Stimulated activated CD4-positive, alpha-beta T cell treated with anti-CD3 and anti-CD28 coated beads, Interleukin-4, amount 100 ng/mL, for 4 hours (primary cell): ENCODE results near the gene ST3GAL4.

Source experiments
- DNase-seq, 2 experiments: peaks; one replicate each; pipeline ENCODE4 v3.0.0-alpha.2; 2020

ST3GAL4 gene

DNA sequence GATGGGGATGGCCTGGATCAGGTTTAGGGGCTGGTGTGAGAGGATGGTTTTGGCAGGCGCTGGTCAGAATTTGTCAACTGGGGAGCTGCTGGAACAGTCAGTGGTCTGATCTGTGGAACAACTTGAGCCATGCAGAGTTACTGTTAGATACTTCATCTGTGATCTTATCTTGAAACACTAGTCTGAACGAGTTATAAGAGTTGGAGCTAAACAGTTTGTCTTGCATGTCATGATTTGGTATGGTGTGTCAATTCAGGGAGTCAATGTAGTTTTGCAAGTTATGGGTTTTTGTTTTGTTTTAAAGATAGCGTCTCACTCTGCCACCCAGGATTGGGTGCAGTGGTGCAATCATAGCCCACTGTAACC is 54.1 kb downstream of the ST3GAL4 start:
- DNase-seq: no peak

DNA sequence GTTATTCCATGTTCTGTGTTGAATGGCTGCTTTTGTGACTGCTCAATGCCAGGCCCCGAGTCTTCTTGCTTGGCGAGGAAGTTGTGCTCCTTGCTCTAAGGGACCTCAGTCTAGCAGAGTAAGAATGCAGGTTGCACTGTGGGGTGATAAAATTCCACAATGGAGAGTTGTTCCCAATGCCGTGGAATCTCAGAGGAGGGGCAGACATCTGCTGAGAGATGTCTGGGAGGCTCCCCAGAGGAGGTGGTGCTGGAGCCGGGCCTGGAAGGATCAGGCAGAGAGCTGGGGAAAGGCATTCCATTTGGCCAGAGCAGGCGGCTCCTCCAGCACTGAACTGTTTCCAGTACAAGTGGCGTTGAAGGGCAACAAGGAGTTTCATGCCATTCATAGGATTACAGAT is 55.2 kb downstream of the ST3GAL4 start:
- DNase-seq: no peak

DNA sequence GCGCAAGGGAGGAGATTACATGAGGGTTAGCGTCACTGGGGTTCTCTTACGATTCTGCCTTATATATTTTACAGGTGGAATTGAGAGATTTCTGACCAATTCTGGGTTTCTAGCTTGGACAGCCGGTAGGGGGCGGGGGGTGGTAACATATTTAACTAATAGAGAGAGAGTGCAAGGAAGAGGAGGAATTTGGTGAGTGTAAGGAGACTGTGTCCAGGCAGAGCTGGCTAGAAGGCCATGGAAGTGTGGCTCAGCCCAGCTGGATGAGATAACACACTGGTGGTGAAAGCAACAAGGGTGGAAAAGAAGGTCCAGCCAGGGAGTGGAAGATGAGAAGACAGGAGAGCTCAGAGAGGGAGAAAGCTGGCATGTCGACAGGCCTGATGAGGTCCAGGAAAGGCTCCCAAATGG is 56.5 kb downstream of the ST3GAL4 start:
- no peak for DNase-seq

DNA sequence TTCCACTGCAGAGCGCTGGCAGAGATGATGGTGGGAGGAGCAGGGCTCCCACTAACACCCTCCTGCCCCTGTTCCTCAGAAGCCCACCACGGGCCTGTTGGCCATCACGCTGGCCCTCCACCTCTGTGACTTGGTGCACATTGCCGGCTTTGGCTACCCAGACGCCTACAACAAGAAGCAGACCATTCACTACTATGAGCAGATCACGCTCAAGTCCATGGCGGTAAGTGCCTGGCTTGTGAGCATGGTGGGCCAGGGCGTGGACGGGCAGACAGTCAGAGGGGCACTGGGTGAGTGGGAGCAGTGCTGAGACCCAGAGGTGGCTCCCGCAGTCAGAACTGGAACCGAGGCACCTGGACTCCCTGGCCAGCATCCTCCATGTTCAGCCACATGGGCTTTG is 57.9 kb downstream of the ST3GAL4 start:
- DNase-seq: no peak

DNA sequence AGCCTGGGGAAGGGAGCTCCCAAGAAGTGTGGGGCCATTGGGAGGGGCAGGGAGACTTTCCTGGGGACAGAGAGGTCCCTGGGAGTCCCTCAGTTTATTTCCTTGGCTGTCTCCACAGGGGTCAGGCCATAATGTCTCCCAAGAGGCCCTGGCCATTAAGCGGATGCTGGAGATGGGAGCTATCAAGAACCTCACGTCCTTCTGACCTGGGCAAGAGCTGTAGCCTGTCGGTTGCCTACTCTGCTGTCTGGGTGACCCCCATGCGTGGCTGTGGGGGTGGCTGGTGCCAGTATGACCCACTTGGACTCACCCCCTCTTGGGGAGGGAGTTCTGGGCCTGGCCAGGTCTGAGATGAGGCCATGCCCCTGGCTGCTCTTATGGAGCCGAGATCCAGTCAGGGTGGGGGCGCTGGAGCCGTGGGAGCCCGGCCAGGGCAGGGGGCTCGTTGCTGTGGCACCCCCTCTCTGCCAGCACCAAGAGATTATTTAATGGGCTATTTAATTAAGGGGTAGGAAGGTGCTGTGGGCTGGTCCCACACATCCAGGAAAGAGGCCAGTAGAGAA is 58.4 kb downstream of the ST3GAL4 start:
- no peak for DNase-seq

DNA sequence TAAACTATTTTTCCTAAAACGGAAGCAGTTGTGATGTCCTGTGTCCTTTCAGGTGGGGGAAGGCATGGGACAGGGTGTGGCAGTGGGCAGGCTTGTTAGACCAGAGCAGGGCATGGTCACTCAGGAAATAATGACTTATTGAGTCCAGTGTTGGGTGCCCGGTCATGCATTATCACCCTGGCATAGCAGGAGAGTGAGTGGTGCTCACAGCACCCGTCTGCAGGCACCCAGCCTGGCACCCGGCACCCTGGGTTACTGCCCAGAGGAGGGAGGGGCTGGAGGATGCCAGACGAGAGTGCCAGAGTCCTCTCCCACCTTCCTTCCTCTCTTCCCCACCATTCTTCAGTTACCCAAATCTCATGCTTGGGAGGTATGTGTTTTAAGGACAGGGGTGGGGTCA is 59.1 kb downstream of the ST3GAL4 start:
- no peak for DNase-seq

DNA sequence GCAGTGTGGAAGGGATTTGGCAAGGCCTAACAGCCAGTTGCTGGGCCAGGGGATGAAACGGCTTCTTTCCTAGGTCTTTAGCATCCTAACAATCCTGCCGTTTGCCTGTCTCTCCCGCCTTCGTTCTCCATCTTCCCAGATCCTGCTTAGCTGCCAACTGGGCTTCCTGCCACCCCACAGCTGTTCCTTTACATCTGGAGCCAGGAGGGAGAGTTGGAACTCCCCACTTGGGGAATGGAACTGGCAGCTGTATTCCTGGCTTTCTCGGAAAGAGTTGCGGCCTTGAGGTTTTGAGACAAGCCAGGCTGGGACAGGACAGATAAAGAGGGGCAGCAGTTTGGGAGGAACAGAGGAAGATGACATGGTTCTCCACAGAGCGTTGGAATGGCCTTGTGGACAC is 59.6 kb downstream of the ST3GAL4 start:
- DNase-seq: no peak

DNA sequence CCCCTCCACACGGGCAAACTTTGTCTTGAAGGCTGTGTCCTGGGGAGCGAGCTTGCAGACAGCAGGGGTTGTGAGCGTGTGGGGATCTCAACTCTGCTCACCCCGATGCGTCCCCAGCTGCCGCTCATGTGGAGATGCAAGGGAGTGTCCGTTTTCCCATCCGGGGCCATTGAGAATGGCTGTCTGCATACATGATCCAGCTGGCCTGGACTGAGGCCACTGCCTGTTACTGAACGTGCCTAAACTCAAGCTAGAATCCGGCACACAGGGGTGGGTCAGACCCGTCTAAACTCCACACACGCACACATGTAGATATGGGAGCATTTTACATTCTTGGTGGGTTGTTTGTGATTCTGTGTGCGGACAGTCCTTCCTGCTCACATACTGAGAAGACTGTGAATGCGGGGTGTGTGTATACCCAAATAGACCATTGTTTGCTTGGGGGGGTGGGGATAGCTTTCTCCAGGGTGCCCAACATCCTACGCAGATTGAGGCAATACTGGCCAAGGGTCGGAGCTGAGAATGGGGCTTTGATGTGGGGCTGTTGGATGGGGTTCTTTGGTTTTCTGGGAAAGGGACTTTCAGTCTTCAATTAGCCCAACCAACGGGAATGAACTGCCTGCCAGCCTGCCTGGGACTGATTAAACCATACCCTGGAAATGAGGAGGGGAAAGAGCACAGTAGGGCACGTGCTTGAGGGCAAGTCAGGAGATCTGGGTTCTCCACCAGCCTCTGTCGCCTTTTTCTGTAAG is 60.4 kb downstream of the ST3GAL4 start:
- no peak for DNase-seq

DNA sequence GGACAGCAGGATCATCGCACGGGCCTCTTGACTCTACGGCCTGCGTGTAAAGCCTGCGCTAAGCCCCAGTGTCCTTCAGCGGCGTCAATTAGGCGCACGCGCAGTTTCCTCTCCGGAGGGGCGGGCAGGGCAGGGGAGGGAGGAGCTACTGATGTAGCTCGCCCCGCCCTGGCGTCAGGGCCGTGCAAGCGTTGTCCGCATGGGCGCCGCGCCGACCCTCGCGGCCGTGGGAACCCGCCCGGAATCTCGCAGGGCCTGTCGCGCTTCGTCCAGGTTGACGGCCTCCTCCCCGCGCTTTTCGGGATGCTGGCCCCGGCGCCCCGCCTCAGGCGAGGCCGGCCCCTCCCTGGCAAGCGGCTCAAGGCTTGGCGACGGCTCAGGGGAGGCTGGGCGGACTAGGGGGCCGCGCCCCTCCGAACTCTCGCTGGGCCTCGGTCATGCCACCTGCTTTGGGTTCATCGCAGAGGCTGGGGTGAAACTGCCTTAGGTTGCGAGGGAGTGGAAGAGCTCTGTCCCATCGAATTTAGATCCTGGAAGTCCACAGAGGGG is 61.1 kb downstream of the ST3GAL4 start:
- peak; percentile 63 to 76 for DNase-seq

DNA sequence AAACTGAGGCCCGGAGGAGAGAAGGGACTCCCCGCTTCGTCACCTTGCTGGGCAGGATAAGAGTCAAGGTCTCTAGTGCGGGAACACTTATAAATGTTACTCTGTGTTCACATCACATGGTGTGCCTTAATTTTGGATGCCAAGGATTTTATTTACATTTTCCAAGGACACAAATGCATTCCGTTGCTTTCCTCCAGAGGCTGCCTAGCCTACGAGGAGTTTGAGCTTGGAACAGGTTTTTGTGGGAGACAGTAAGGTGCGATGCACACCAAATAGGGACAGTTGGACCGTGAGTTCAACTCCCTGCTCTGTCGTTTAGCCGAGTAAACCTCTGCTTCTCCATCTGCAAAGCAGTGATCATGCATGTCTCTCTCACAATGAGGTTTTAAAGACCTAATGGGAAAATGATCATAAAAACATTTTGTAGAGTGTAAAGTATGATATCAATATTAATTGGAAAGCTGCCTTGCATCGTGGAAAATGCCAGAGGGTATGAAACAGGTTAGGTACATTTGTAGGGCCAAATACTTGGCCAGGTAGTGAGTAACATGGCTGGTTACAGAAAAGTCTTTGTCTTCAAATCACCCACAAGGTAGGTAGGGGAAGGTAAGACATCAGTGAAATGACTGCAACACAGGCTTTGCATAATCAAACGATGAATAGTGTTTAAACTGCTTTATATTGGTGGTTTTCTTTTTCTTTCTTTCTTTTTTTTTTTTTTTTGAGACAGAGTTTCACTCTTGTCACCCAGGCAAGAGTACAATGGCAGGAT is 61.8 kb downstream of the ST3GAL4 start:
- no peak for DNase-seq

DNA sequence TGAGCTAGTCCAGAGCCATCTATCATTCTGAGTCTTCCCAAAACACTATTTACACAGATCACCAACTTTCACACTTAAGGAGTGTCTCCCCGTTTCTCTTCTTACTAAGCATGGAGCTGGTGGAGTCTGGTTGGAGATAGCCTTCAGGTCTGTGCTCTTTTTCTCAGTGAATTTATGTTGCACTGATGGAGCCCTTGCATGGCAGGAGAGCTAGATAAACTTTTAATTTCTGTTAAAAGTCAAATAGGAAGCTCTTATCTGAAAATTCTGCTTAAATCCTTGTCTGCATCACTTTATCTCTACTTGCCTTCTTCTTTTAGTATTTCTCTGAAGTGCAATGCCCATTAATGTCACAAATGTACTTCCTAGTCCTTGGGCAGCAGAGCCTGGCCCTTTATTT is 63.4 kb downstream of the ST3GAL4 start:
- DNase-seq: no peak

DNA sequence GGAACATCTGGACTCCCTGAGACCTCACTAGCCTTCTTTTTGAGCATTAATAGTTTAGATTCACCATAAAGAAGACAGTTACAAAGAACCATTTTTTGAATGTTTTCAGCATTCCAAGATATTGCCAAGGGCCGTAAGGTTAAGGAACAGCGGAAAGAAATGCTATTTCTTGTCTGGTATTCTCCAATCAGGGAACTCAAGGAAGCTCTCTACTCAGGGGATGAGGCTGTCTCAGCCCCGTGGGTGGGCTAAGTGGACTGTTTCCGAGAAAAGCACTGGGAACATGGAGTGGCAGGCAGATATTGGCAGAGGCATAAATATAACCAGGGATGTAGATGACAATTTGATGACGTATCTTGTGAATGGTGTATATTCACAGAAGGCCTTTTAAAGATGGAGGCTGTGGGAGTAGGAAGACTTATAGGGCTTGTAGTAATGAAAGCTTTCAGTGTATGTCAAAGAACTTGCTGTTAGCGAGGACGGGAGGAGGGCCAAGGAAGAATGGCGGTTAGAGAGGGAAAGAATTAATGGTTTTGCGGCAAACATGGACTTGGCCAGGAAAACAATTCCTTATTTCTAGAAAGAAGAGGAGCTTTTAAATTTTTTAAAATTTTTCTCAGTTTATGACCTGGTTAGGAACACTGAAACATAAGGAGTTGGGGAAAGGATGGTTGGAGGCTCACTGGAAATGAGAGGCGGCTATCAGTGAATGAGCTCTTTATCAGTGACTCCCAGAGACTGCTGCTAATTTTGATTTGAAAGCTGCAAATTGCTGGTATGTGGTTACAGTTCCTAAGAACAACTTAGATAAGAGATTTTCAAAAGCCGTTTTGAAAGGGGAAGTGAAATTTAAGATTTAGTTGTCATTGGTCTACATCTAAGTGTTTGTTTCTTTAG is 64.6 kb downstream of the ST3GAL4 start:
- DNase-seq: no peak

DNA sequence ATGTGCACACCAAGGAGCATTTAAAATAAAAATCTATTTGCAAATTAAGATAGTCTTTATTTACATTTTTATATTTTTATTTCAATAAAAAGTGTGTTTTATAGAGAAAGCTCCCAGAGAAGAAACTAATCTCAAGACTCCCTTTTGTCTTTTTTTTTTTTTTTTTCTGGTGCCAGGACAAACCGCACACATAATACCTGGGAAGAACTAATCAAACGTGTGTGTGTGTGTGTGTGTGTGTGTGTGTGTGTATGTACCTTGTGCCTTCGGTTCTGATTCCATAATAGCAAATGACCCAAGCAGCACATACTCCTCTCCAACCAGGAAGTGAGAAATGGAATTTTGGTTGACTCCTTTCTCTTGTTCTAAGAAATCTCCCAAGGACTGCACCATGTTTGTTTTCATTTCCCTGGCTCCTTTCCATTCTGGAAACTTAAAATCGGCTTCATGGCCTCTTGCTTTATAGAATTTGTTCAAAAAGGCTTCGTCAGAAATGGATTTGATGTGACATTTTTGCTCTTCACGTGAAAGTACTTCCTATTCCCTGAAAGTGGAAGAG is 65.3 kb downstream of the ST3GAL4 start:
- DNase-seq: no peak

DNA sequence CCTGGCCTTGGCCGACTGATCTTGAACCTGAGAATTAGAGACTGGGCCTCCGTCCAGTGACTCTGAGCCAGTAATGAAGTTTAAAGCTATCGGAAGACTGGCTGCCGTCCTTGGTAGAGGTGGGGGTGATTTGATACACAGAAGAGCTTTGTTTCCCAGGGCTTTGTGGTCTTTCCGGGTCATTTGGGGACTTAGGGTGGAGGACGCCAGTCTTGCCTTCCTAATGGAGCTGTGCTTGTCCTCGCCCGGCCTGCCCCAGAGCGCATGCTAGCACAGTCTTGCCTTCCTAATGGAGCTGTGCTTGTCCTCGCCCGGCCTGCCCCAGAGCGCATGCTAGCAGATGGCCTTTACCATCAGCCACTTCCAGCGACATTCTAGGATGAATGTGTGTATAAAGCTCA is 65.8 kb downstream of the ST3GAL4 start:
- DNase-seq: no peak

DNA sequence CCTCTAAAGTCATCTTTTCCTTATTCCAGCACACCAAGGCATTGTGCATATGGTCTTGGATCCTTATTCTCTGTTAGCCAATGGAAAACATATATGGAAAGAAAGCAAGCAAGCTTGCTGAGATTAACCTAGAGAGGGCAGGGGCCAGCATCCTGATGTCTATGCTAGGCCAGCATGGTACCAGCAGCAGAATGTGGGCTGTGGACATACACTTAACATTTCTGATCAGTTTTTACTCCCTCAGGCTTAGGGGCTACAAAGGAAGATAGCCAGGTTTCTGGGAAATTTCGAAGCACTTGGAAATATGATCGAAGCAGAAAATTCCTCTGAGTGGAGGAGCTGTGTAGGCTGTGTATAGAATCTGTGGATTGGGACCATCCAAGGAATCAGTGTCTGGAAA is 67.0 kb downstream of the ST3GAL4 start:
- DNase-seq: no peak

DNA sequence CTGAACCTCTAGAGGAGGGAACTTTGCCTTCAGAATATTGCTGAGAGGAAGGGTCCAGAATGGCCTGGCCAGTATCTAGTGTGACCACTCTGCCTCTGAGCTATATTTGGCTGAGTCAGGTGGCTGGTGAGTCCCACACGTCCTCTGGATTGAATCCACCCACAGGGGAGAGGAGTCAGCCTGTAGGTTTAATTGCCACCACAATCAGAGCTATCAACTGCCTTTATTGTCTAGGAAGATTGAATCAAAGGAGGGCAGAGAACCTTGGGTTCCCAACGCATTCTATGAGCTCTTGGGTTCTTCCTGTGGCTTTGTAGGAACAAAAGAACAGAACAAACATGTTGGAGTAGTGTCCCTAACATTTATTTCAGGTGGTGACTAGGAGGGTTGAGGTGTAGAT is 67.7 kb downstream of the ST3GAL4 start:
- no peak for DNase-seq

DNA sequence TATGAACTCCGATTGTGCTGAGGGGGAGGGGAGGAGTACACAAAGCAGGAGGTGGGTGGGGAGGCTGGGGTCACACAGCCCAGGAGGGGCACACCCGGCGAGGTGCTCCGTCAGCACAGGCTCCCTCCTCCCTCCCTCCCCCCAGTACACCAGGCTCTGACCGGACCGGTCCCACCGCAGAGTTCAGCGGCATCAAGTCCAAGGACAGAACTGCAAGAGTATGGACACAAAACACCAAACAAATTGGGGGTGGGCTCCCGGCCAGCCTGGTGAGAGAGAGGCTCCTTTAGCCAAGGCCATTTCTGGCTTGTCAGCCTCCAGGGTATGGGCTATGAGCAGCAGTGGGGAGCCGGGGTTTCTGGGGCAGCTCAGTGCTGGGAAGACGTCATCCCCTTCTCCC is 68.3 kb downstream of the ST3GAL4 start:
- no peak for DNase-seq

DNA sequence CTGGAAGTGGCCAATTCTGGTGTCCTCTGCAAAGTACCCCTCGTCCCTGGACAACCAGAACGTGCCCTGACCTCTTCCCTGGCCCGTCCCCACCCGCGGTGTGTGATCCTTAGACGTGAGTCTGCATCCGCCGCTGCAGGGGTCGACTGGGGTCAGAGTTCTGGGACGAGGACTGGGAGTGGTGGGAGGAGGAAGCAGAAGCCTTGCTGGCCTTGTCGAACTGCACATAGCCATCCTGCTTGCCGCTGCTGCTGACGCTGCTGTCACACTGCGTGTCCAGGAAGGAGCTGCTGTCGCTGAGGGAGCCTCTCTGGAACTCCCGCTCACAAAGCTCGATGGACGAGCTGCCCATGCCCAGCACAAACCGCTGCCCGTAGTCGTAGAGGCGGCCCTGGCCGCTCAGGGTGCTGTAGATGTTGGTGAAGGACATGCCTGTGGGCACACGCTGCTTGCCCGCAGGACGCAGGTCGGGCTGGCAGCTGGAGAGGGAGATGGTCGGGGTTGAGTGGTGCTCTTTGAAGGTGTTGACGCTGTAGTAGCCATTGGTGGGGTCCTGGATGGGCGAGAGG is 69.1 kb downstream of the ST3GAL4 start:
- DNase-seq: no peak

DNA sequence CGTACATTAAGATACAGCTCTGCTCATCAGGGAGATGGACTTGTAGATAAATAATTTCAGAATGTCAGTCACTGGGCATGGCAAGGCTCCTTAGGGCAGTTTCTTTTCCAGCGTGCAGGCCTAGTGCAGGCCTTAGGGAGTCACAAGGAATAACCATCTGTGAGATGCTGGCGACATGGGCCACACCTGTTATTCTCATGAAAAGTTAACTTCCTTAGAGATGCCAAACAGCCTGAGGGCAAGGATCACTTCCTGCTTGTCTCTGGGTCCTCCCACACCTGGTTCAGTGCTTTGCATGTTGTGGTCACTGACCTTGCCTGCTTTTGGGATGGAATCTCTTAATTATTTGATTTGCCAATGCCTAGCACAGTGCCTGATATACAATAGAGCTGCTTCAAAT is 70.6 kb downstream of the ST3GAL4 start:
- no peak for DNase-seq

DNA sequence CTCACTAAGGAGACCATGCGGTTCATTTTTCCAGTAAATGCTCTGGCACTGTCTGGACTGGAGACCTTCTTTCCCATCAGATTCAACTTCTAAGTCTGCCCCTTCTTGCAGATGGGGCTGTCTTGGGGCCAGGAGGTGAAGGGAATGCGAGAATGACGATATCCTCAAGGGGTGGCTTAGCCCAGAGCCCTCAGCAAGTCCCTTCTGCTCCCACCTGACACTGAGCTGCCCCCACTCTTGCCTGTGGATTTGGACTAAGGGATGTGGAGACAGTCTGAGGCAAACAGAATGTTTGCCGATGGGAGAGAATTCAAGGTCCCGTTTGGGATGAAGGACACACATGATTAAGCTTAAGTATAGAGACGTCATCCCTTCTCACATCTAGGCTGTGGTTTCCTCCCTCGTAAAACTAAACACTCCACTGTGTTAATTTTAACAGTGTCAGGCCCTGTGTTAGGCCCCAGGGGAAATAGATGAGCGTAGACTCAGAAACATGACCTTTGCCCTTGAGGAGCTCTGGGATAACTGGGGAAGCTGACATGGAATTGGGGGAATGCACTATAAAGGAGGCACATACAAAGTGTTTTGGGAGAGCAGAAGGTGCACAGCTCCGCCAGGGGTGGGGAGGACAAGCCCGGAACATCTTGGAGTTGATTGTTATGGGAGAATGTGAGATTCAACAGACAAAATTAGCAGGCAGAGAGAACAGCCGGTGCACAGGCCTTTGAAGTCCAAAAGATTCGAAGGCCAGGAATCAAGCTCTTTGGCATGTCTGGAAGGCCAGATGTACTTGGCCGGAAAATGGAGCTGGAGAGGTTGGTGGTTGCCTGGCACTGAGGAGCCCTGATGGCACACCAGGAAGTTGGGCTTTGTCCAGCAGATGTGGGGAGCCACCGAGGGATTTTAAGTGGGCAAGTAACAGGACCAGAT is 71.6 kb downstream of the ST3GAL4 start:
- DNase-seq: no peak
